A549 (cell line): Measurements from ENCODE around the gene KNCN.

Experiments used
- CBX8 ChIP-seq: fragments of 200-600 bp; sonication (generic); IDR thresholded peaks from 2 replicates; pipeline ENCODE4 v1.6.1; 2016
- JUN ChIP-seq, 2 experiments: fragments of >200 bp; sonication (Bioruptor Twin); formaldehyde crosslinking; IDR thresholded peaks; 2 replicates in 1 of 2; 3 replicates in 1 of 2; pipeline ENCODE4 v1.6.1; 2016 to 2017
- TF ChIP-seq, protein P1 (sequence below): fragments of >200 bp; sonication (Bioruptor Twin); formaldehyde crosslinking; IDR thresholded peaks from 3 replicates; pipeline ENCODE4 v1.5.1; 2016

GRCh38 chr1:46527474-46528296 lies 23.8 kb downstream of the KNCN start:
- TF ChIP-seq, protein P1, sequence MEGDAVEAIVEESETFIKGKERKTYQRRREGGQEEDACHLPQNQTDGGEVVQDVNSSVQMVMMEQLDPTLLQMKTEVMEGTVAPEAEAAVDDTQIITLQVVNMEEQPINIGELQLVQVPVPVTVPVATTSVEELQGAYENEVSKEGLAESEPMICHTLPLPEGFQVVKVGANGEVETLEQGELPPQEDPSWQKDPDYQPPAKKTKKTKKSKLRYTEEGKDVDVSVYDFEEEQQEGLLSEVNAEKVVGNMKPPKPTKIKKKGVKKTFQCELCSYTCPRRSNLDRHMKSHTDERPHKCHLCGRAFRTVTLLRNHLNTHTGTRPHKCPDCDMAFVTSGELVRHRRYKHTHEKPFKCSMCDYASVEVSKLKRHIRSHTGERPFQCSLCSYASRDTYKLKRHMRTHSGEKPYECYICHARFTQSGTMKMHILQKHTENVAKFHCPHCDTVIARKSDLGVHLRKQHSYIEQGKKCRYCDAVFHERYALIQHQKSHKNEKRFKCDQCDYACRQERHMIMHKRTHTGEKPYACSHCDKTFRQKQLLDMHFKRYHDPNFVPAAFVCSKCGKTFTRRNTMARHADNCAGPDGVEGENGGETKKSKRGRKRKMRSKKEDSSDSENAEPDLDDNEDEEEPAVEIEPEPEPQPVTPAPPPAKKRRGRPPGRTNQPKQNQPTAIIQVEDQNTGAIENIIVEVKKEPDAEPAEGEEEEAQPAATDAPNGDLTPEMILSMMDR: peak; percentile 85
- TF ChIP-seq CBX8 (no peak), JUN (IDR thresholded peaks at IDR 0.05) (no peak)
